Measurements from ENCODE around the gene MRPS22.
"Not testable (repeated sequence)": the region's sequence is repeated elsewhere in the genome, so short reads cannot be mapped to it uniquely, and the experiment has no call there.

Gene MRPS22

DNA sequence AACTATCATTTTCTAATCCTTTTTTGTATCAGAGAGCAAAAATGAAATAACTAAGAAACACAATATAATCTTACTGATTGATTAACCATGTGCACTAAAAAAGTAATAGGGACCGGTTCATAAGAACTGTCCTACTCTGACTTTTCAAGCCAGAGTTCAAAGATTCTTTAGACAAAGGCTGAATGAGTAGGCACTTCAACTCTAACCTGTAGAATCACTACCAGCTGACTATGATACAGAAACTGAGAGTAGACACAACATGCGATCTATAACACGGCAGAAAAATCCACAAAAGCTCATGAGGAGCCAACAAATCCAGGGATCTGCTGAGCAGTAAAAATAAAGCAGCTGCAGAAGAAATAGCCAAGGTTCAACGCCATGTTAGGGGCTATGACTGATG lies 36.8 kb downstream of the MRPS22 start:
- H3K4me3 ChIP-seq = no peak overlapping the region

DNA sequence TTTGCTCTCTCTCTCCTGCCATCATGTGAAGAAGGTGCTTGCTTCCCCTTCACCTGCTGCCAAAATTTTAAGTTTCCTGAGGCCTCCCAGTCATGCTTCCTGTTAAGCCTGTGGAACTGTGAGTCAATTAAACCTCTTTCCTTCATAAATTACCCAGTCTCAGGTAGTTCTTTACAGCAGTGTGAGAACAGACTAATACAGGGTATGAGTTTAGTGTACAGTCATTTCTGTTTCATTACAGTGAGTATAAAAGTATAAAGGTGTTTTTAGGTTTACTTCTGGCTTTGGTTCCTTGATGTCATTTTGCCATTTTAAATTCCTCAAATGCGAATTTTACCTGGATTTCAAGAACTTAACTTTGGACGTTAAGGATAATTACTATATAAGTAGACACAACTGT lies 38.5 kb downstream of the MRPS22 start:
- H3K4me3 ChIP-seq, H3K27ac ChIP-seq: not testable (repeated sequence)

More for the DNA sequence above, 36.8 kb downstream of the MRPS22 start:
- H3K27ac ChIP-seq = no peak overlapping the region

DNA sequence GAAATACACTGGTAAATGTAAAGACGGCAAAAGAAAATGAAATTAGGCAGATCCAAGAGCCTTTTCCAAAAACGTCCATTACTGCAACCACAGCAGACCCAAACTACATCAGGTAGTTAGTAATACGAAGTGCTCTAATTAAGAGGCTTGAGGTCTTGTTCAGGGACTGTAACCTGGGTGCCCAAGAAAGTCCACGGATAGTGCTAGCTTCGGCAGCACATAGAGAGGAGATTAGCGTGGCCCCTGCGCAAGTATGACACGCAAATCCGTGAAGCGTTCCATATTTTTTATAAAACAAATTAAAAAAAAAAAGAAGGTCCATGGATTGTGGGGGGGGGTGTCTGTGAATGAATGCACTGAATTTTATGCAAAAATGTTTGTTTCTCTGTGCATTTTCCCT lies 44.3 kb downstream of the MRPS22 start:
- peak overlapping the region; percentile 3 to 100 (median 89) for H3K4me3 ChIP-seq
- H3K27ac ChIP-seq = peak overlapping the region in 1 of 21 experiments; percentile 11

DNA sequence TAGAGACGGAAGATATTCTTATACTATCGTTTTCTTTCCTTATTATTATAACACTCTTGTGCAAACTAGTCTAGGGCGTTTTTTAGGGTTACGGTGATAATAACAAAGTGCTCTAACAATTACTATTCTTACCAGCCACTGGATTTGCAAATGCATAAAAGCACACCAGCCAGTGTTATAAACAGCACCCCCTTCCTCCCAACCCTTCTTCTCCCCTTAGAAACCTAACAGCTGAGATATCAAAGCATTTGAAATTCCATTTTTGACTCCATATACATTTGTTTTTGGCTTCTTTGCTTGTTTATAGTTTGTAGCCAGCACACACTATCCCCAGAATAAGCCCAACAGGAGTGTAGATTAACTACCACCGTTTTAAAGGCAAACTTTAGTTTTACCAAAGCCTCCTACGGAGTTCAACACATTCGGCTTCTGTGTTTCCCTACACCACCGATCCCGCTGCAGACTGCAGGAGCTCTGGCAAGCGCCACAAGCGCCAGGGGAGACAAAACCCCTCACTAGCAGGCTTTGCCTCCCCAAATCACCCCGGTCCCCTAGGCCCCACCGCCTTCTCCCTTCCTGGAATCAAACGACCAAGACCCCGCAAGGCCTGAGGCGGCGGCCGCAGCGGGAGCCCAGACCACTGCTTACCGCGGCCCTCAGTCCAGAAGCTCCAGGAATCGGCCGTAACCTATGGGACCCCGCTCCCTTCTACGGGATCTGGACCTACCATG lies 45.2 kb downstream of the MRPS22 start:
- peak overlapping the region; percentile 63 to 100 (median 94) for H3K4me3 ChIP-seq
- peak overlapping the region; percentile 42 to 99 (median 96) for H3K27ac ChIP-seq

DNA sequence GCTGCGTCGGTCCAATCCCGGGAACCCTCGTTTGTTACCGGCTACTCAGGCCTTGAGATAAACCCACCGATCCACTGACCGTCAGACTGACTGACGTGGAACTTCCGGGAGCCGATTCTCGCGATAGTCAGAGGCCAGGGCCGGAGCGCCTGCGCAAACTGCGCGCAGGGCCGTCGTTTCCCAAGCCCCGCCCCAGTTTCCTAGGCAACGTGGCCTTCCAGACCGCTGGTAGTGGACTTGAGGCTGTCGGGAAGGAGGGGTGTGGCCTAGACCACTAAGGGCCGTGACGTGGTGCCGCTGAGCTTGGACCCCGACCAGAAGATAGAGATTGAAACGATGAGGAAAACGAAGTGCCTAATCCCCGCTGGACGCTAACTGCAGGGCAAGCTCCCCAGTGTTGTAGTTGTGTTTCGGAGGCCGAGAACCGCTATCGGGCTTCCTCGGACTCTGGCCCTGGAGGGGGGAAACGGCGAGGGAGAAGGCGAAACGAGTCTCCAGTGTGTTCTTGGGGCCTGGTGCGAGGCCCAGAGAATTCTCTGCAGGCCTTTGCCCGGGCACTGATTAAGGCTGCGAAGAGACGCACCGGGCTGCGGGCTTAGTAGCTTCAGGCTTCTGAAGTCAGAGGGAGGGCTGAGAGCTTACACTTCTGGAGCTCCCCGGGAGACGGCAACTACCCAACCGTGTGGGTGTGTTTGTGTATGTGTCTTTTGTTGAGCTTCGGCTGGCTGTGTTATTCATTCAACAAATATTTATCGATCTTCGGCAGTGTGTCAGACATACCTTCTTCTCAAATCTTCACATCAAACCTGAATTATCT lies 45.9 kb downstream of the MRPS22 start, which contains the start of gene COPB2:
Gene COPB2 (minus strand): TSS at position 96 of the 817 bp plus-strand sequence. CDS start 97 bp downstream, outside the sequence.
- H3K4me3 ChIP-seq = peak within 1 kb of the TSS; percentile 63 to 100 (median 94)
- H3K27ac ChIP-seq = peak within 1 kb of the TSS; percentile 71 to 99 (median 96)

DNA sequence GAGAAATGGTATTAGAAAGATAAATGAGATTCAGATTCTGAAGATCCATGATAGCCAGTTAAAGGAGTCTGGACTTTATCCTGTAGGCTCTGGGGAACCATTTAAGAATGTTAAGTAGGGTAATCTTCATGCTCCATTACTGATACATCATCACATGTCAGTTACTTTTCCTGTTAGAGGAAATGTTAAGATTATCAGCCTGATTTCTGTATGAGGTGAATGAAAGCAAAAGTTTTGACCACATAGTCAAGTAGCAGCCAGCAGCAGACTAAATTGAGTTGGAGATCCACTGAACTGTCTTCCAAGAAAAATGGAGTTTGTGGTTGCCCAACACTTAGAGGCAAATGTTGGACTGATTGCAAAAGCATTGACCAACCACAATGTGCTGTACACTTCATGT lies 50.3 kb downstream of the MRPS22 start:
- Histone ChIP-seq H3K4me3 (no peak overlapping the region), H3K27ac (no peak overlapping the region)

DNA sequence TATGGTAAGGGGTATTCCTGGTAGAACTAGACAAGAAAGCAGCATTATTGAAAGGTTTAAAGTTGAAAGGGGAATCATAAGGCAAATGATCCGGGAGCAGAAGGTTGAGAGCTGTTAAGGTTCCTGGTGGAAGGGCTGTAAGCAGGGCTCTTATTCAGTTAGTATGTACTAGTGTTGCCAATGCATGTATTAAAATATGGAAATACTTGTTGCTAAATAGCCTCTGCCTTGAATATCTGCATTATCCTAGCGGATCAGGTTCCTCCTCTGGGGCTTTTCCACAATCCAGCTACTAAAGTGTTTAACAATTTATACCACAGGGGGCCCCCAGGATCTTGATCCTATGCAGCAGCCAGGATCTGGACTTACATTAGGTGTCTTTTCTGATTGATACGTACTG lies 52.9 kb downstream of the MRPS22 start:
- no peak overlapping the region for H3K4me3 ChIP-seq
- H3K27ac ChIP-seq = no peak overlapping the region

DNA sequence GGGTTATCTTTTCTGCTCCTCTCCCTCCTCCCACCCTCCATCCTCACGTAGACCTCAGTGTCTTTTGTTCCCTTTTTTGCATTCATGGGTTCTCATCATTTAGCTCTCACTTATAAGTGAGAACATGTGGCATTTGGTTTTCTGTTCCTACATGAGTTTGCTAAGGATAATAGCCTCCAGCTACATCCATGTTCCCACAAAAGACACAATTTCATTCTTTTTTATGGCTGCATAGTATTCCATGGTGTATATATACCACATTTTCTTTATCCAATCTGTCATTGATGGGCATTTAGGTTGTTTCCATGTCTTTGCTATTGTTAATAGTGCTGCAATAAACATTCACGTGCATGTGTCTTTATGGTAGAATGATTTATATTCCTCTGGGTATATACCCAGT lies 57.3 kb downstream of the MRPS22 start:
- not testable (repeated sequence) for H3K27ac ChIP-seq, H3K4me3 ChIP-seq

Data from skin epidermis (tissue), 12 donors.